Stimulated activated CD4-positive, alpha-beta T cell treated with anti-CD3 and anti-CD28 coated beads, Interleukin-1b, Interleukin-23, amount 100 ng/mL, for 1 hour (primary cell): Measurements from ENCODE around the gene PIP5KL1.
"Not testable (repeated sequence)": the region's sequence is repeated elsewhere in the genome, so short reads cannot be mapped to it uniquely, and the experiment has no call there.

Experiments
- DNase-seq, 2 donors: peaks; one replicate each; pipeline ENCODE4 v3.0.0-alpha.2; 2020; ENCODE audit warnings: low read depth in 2 of 2

PIP5KL1 gene

DNA sequence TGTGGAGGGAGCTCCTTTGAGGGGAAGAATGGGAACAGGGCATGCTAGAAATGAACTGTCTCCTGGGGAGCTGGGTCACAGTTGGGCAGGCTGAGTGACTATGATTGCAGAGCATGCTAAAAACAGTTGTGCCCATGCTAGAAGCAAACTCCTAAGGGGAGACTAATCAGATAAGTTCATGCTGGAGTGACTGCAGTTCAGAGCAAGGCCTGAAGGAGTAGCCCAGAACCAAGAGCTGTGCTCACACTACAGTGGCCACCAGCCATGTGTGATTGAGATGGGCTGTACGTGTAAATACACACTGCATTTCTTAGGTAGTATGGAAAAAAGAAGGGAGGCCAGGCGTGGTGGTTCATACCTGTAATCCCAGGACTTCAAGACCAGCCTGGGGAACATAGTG, 42.8 kb downstream of the PIP5KL1 start:
- DNase-seq = no peak

DNA sequence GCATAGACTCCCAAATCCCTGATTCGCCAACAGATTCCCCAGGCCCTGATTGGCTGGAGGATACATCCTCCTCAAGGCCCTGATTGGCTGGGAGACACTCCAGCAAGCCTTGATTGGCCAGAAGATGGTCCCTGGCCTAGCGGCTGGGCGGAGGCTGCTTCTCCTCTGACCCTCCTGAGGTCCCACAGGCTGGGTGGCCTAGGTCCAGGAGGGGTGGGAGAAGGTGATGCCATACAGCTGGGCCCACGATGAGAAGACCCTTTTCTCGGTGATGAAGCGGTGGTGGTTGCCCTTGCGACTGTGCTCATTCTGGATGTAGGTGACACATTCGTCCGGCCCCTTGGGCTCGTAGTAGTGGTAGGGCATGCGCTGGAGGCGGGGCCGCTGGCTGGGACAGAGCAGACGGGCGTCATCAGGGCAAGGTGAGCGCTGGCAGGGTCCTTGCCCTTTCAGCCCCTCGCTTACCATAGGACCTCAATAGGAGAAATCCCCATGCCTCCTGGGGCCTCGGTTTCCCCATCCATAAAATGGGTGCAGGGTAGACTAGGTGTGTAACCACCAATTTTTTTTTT, 44.1 kb downstream of the PIP5KL1 start:
- DNase-seq = no peak

DNA sequence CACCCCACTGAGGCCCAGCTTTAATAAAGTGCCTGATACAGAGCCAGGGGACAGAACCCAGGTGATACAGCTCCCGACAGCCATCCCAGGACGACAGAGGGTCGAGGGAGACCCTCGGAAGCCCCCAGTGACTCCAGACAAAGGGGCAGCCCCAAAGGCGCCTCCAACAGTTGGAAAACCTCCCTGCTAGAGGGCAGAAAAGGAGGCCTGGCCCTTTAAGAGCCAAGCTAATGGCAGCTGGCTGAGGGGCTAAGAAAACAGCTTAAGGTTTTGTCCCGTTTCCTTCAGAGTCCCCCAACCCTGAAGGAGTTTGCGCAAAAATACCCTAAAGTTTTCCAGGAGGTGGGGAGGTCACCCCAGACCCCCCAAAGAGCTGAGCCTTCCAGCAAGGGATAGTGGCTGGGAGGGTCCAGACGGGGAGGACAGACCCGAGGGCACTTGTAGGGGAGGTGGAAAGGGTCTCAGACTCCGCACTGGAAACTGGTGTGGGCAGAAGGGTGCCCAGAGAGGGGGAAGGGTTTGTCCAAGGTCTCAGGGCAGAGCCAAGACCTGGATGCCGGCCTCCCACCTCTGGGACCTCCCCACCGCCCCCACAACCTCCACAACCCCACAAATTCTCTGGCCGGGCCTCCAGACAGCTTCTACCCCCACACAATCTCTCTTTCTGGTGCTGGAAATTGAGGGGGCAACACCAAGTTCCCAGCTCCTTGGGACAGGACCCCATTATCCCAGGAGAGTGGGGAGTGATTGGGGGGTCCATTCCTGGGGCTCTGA, 44.9 kb downstream of the PIP5KL1 start:
- DNase-seq = no peak

DNA sequence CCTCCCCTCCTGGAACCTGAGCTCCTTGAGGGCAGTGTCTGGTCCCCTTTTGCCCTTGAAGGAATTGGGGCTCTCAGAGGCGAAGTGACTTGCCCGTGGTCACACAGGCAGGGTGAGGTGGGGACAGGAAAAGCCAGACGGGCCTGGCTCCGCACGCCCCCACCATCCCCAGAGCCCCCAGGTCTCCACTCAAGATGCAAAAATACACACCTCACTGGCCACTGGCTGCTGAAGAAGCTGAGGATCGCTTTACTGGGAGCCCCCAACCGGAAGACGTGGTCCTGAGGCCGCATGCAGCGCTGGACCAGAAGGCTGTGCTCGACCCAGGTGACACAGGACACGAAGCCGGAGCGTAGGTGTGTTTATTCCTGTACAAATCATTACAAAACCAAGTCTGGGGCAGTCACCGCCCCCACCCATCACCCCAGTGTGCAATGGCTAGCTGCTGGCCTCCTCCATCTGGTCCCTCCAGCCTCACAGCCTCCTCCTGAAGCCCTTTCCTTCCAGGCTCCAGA, 45.5 kb downstream of the PIP5KL1 start:
- no peak for DNase-seq

DNA sequence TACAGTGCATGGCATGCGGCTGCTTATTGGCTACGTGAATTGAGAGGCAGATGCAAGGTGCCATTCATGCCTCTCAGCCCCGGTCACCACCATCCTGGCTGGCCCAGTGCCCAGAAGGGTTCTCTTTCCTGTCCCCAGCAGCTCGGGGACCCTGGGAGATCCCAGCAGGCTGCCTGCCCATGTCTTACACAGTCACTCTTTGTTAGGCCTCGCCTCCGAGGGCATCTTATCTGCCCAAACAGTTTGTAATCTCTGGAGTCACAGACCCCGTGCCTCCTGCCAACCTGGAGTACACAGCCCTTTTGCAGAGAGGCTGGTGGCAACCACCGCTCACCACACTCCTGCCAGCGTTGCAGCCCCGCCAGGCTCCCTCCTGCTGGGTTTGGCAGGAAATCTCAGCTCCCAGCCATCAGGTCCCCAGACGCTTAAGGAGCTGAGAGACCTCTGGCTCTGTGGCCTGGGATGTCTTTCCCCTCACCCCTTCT, 46.1 kb downstream of the PIP5KL1 start:
- DNase-seq = no peak

DNA sequence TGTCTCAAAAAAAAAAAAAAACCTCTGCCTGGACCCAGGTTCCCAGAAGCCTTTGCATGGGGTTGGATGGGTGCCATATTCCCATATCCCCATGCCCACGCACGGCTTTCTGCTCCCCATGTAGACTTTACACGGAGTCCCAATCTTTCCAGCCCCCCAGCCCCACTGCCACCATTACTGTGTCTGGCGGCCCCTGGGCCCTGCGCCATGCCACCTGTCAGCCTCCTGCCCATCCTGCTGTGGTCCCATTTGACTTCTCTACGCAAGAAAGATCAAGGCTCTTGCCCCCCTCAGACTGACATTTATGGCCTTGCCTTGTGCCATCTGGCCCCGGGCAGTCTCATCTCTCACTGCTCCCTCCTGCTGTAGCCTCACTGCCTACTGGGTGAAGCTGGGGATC, 46.6 kb downstream of the PIP5KL1 start:
- DNase-seq = no peak

DNA sequence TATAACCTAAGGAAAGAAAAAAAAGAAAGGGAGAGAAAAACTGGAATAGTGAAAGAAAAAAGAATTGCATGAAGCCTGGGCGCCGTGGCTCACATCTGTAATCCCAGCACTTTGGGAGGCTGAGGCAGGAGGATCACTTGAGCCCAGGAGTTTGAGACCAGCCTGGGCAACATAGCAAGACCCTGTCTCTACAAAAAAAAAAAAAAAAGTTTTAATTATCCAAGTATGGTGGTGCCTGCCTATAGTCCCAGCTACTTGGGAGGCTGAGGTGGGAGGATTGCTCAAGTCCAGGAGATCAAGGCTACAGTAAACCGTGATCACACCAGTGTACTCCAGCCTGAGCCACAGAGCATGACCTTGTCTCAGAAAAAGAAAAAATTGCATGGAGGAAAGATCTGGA, 48.9 kb downstream of the PIP5KL1 start:
- not testable (repeated sequence) for DNase-seq

DNA sequence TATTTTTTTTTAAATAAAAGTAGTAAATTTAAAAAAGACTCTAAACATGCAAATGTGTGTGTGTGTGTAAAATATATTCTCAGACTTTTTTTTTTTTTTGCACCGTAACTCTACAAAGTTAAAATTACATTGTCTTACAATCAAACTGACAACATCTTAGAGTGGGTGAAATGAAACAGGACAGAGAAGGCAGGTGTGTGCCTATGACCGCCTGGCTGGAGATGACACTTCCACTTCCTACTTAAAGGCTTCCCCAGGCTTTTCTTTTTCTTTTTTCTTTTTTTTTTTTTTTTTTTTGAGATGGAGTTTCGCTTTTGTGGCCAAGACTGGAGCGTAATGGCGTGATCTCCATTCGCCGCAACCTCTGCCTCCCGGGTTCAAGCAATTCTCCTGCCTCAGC, 50.4 kb downstream of the PIP5KL1 start:
- no peak for DNase-seq

DNA sequence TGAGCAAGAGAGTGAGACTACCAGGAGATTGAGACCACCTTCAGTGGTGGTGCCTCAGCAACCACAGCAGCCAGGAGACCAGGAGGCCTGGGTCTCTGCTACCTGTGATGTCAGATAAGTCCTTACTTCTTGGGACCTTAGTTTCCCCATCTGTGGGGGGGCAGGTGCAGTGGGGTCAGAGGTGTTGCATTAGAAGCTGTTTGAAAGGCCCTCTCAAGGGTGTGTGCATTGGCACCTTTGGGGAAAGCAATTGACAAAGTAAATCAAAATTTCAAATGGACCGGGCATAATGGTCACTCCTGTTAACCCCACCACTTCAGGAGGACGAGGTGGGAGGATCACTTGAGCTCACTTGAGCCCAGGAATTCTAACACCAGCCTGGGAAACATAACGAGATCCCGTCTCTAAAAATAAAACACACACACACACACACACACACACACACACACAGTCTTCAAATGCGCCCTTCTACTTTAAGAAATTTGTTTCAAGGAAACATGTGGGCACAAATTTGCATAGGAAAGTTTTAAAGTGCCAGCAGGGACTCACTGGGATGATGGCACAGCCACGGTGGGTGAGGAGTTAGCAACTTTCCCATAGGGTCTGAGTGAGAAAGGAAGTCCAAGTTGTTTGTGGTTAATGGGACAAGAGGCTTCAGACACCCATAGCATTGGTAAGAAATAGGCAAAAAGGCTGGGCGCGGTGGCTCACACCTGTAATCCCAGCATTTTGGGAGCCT, 51.8 kb downstream of the PIP5KL1 start:
- no peak for DNase-seq

DNA sequence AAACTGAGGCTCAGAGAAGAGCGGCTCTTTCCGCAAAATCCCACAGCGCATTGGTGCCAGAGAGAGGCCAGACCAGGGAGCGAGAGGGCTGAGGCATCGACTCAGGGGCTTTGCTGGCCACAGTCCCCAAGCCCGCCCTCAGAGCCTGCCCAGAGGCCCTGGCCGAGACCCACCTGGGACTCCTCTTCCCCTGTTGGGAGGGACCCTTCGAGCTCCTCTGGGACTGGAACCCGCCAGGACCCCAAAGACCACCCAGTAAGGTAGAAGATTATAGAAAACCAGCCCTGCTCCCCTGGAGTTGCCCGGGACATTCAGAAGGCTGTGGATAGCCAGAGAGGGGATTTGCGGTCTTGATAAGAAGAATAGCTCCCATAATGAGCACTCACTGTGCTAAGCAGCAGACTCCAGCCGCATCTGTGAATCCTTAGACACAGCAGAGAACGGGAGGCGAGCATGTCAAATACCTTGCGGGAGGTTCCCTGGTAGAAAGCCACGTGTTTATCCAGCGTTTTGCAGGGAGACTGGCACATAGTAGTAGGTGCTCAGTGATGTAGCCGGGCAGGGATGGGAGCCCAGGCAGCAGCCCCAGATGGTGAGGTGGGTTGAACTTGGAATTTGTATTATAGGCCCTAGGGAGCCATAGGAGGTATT, 52.5 kb downstream of the PIP5KL1 start:
- DNase-seq = no peak

DNA sequence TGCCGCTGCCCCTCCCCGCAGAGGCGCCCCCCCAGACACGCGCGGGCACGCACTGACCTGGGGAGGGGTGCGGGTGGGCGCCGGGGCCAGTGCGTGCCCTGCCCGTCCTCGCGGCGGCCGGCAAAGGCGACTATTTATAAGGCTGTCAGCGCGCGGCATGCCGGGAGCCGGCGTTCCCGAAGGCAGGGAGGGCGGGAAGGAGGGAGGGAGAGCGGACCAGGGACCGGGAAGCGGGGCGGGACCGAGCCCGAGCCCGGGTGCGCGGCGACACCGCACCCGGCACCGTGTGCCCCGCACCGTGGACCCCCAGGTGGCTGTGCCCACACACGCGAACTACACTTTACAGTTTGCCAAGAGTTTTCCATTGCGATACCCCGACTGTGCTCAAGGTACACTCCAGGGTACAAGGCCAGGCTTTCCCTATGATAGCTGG, 53.0 kb downstream of the PIP5KL1 start, which contains the start of gene AK1:
Gene AK1 (minus strand): TSS at position 110 of the 433 bp plus-strand sequence. CDS start 3,058 bp downstream, outside the sequence.
- no peak for DNase-seq

DNA sequence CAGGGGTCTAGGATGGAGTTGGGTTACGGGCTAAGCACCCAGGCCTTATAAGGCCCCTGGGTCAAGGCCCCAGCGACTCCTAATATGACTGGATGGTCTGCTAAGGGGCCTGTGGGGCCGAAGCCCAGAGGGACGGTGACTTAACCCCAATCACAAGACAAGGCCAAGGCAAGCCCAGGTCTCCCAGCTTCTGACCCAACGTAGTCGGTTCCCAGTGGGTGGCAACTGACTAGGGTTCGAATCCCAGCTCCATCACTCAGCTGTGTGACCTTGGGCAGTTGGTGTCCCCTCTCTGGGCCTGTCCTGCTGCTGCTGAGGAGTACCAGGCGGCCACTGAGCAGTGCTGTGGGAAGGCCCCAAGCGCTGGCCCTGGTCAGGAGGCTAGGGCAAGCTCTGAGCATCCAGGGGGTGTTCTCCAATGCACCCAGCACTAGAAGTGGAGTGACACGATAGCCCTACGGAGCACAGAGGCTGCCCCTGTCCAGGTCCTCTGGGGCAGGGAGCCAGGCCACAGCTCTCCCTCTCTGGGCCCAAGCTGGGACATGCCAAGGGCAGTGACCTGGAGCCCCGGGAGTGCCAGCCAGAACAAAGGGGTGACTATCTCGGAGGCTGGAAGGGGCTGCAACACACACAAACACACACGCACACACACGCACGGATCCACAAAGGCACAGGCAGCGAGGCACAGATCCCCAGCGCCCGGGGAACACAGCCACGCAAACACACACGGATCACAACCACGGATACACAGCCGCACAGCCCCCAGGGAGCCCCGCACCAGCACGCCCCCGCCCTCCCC, 53.6 kb downstream of the PIP5KL1 start:
- DNase-seq = no peak

DNA sequence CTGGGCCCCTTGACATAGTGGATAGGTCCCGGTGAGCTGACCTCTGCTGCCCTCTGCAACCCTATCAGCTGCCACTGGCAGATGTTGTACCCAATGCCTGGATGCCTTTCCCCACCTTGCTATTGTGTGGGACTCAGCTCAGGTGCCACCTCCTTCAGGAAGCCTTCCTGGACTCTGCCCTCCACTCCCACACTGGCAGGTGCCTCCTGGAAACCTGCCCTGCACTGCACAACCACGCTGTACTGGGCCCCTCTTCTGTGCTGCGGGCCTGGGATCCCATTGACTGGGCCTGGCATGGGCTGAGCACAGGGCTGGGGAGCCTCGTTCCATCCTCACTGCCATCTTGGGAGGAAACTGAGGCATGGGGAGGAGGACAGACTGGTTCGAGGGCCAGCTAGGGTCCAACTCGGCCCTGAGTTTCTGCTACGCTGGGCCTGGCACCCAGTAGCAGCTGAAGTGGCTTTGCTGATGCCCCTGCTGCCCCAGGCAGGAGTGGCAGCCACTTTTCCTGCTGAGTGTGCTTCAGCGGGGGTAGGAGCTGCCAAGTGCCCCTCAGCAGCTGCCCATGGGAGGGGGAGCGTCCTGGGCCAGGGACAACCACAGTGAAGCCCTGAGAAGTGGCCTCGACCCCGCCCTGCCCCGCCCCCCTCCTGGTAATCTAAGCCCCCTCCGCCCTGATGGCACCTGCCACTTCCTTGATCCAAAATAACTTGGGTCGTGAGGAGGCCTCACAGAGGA, 54.4 kb downstream of the PIP5KL1 start:
- DNase-seq = no peak

DNA sequence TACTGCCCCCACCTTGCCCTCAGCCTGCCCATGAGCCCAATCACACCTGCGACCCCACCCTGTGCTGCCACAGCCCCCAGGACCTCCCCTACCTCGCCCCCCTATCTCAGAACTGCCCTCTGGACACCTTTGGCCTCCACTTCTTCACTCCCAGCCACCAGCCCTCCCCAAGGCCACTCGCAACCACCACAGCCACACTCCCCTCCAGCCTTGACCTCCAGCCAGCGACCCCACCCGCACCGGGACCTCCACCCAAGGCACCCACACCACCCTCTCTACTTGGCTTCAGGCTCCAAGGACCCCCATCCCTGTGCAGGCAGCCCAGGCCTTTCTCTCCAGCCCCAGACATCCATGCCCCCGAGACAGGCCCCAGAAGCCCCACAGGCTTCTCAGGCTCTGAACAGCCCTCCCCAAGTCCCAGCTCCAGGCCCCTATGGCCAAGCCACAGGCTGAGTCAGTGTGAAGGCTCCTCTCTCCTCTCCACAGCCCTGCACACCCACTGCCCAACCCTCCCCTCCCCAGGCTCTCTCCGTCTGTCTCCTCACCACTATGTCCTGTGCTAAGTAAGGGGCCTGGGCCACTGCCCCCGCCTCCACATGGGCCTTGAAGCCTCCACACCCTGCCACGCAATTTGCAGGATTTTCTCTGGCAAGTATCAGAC, 55.1 kb downstream of the PIP5KL1 start:
- no peak for DNase-seq

DNA sequence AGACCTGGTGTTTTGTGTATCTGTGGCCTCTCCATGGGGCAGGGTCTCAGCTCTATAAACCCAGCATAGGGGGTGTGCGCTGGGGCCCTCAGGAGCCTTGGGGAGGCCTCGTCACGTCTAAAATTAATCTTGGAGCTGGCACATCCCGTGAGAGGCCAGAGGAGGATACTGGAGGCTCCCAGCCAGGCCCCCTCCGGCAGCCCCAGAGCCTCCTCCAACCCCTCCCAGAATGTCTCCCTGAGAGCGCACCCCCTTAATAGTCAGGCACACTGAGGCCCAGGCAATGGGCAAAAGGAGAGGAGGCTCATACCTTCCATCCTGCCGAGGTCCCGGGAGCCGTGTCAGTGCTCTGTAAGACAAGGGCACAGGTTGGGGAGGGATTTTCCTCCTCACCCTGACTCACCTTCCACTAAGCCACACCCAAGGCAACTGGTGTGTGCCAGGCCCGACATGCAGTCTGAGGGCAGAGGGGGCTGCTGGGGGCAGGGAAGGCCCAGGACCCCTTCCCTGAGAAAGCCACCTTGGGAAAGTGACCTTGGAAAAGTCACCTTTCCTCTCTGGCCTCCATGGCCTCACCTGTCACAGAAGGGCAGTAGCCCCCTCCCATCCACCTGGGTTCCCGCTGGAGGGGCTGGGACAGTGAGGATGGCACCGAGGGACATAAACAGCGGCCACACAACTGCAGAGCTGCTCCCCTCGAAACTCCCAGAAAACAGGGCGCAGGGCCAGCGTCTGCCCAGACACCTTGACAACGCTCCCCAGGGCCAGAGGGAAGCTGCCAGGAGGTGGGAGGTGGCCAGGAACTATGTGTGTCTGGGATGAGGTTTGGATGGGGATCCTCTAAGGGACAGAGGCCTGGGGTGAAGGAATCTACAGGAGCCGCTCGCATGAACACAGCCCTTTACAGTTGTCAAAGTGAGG, 56.0 kb downstream of the PIP5KL1 start:
- DNase-seq = no peak

DNA sequence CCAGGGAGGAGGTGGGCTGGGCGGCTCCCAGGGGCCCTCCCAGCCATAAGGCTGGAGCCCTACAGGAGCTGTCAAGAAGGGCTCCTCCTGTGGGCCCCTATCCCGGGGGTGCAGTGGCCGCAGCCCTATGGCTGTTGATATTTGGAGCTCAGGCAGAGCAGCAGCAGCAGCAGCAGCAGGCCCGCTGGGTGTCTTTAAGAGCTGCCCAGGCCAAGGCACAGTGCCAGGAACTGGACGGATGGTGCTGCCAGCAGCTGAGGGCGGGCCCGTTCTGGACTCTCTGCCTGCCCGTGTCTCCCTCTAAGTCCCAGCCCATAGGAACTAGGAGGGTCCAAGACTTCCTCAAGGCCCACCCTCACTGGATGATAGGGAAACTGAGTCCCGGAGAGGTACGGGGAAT, 56.7 kb downstream of the PIP5KL1 start:
- no peak for DNase-seq

DNA sequence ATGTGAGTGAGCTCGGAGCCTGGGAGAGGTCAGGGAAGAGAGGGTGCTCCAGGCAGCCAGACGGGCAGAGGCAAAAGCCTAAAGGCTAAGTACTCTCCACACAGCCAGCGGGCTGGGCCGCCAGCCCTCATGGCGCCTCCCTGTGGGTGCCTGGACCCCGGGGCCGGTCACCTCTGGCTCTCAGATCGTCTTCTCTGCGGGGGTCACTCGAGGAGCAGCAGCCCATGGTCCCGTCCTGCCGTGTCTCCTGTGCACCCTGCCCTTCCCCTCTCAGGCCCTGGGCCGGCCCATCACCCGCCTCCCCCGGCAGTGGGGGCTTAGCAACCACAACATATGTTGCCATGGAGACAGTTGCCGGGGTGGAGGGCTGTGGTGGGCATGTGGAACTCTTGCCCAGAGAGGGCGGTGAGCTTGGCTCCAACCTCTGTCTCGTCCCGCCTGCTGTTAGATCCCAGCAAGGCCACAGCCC, 57.3 kb downstream of the PIP5KL1 start:
- DNase-seq = no peak

DNA sequence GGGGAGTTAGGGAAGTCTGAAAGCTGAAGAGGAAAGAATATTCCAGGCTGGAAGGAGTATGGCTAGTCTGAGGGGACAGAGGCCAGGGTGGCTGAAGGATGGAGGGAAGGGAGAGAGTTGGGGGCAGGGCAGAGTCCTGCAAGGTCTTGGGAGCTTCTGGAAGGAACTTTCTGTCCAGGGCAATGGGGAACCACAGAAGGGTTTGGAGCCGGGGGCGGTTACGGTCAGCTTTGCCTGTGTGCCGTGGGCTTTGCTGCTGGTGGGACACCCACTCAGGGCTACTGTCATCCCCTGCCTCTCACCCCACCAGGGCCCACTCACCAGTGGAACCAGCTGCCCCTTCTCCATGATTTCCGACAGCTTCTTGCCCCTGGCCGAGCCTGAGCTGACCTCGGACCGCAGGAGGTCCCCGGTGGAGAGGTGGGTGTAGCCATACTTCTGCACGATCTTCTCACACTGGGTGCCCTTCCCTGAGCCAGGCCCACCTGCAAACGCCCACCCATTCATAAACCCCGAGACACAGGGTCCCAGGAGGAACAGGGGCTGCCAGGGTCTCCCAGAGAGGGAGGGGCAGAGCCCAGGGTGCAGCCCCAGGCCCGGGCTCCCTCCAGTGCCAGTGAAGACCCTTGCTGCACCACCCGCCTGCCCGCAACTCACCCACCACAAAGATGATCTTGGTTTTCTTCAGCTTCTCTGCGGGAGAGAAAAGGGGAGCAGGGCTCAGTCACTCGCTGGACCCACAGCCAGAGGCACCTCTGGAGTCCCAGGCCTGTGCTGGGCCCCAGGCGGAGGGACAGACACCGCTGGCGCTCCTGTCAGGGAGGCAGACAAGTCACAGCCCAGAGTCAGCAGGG, 58.0 kb downstream of the PIP5KL1 start:
- DNase-seq = no peak
